Uterus (tissue), 4 donors: Measurements from ENCODE around the gene TSEN15. TPM values are rescaled to one million over a fixed set of nuclear protein-coding genes. Genes with fewer than 3 reads are reported as not detected.

ENCODE experiments used
- DNase-seq, 2 donors: peaks; one replicate each; pipeline ENCODE4 v3.0.0-alpha.2; 2019 to 2020
- H3K27ac ChIP-seq, 2 donors: fragments of 200-600 bp; sonication (generic); 1 replicate in 1 of 2; 2 replicates in 1 of 2; pipeline ENCODE4 v1.5.1; 2016 to 2018
- H3K27me3 ChIP-seq, 2 donors: fragments of 200-600 bp; sonication (generic); one replicate each; pipeline ENCODE4 v1.5.1; 2018 to 2019; ENCODE audit warnings: control low read depth in 1 of 2
- H3K36me3 ChIP-seq, 2 donors: fragments of 200-600 bp; sonication (generic); one replicate each; pipeline ENCODE4 v1.5.1; 2019; ENCODE audit warnings: control low read depth in 1 of 2
- H3K4me1 ChIP-seq, 2 donors: fragments of 200-600 bp; sonication (generic); one replicate each; pipeline ENCODE4 v1.5.1; 2018 to 2019; ENCODE audit warnings: control low read depth in 1 of 2
- H3K4me3 ChIP-seq, 2 donors: fragments of 200-600 bp; sonication (generic); 1 replicate in 1 of 2; 2 replicates in 1 of 2; pipeline ENCODE4 v1.5.1; 2018 to 2019; ENCODE audit warnings: mild to moderate bottlenecking in 1 of 2
- H3K9me3 ChIP-seq, 2 donors: fragments of 200-600 bp; sonication (generic); one replicate each; pipeline ENCODE4 v1.5.1; 2019; ENCODE audit warnings: control low read depth in 1 of 2
- POLR2A ChIP-seq, 2 donors: fragments of 450-650 bp; IDR thresholded peaks; one replicate each; pipeline ENCODE4 v1.6.1; 2016; ENCODE audit warnings: antibody characterized with exemption in 2 of 2, mild to moderate bottlenecking in 1 of 2, moderate library complexity in 1 of 2
- intact Hi-C: fragments of 100-400 bp; cut with DNase I; formaldehyde crosslinking; loops from one replicate; pipeline ENCODE4 v1.15.1; 2023; ENCODE audit warnings: low total_unique reads
- total RNA-seq, 4 donors: library from RNA; depleted of rRNA in 3 of 4; stranded (reverse); fragments of >200 nt in 3 of 4; gene quantifications; one replicate each; pipeline versions ENCODE4 v1.1.0 to v1.2.4, GENCODE V29; 2014 to 2023
- TF ChIP-seq, protein P1 (sequence below), 4 experiments: fragments of 200-600 bp in 2 of 4; fragments of 450-650 bp in 2 of 4; sonication (generic) in 2 of 4; IDR thresholded peaks; one replicate each; pipeline ENCODE4 v1.5.1; 2016 to 2019; ENCODE audit warnings: antibody characterized with exemption in 4 of 4, mild to moderate bottlenecking in 2 of 4, moderate library complexity in 1 of 4
- donor health status: DM: yes; HTN: yes; CAD: no.

Gene TSEN15
- total RNA-seq, 4 donors from 2014 or later = 7.9 to 69.3 (median 29.2) TPM

GRCh38 chr1:184112176-184112948 lies 60.8 kb downstream of the TSEN15 start:
- no peak for DNase-seq
- TF ChIP-seq, protein P1, sequence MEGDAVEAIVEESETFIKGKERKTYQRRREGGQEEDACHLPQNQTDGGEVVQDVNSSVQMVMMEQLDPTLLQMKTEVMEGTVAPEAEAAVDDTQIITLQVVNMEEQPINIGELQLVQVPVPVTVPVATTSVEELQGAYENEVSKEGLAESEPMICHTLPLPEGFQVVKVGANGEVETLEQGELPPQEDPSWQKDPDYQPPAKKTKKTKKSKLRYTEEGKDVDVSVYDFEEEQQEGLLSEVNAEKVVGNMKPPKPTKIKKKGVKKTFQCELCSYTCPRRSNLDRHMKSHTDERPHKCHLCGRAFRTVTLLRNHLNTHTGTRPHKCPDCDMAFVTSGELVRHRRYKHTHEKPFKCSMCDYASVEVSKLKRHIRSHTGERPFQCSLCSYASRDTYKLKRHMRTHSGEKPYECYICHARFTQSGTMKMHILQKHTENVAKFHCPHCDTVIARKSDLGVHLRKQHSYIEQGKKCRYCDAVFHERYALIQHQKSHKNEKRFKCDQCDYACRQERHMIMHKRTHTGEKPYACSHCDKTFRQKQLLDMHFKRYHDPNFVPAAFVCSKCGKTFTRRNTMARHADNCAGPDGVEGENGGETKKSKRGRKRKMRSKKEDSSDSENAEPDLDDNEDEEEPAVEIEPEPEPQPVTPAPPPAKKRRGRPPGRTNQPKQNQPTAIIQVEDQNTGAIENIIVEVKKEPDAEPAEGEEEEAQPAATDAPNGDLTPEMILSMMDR (IDR thresholded peaks at IDR 0.05) = no peak
- TF ChIP-seq POLR2A (IDR thresholded peaks at IDR 0.05) = no peak
- Histone ChIP-seq H3K27ac (no peak overlapping the region), H3K4me3 (no peak overlapping the region), H3K36me3 (no peaks in the 10 kb centered on the region), H3K9me3 (no peaks in the 10 kb centered on the region), H3K27me3 (no peaks in the 10 kb centered on the region), H3K4me1 (no peaks in the 10 kb centered on the region)
- intact Hi-C loops = no loop called here

GRCh38 chr1:184113251-184113650 lies 61.7 kb downstream of the TSEN15 start:
- no peak overlapping the region for H3K27ac ChIP-seq
- H3K27me3 ChIP-seq = no peaks in the 10 kb centered on the region
- no peak for DNase-seq
- H3K36me3 ChIP-seq = no peaks in the 10 kb centered on the region
- H3K4me1 ChIP-seq = no peaks in the 10 kb centered on the region
- no peak overlapping the region for H3K4me3 ChIP-seq
- intact Hi-C loops = no loop called here
- H3K9me3 ChIP-seq = no peaks in the 10 kb centered on the region
- TF ChIP-seq, protein P1 (IDR thresholded peaks at IDR 0.05) = no peak
- TF ChIP-seq POLR2A (IDR thresholded peaks at IDR 0.05) = no peak

DNA sequence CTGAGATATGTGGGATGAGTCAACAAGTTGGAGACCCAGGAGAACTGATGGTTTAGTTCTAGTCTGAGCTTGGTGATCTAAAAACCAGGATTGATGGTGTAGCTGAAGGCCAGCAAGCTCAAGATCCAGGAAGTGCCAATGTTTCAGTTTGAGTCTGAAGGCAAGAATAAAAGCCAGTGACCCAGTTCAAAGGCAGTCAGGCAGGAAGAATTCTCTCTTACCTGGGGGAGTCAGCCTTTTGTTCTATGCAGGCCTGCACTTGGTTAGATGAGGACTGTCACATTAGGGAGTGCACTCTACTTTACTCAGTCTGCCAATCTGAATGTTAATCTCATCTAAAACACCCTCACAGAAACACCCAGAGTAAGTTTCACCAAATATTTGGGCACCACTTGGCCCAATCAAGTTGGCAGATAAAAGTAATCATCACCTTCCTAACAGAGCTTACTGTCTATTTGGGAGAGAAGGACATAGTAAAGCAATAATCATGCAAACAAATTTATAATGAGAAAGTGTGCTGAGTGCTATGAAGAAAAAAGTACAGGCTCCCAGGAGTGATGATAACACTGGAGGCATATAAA lies 63.4 kb downstream of the TSEN15 start:
- H3K36me3 ChIP-seq = no peaks in the 10 kb centered on the region
- H3K9me3 ChIP-seq = no peaks in the 10 kb centered on the region
- no peaks in the 10 kb centered on the region for H3K4me1 ChIP-seq
- no peak overlapping the region for H3K27ac ChIP-seq
- intact Hi-C loops = no loop called here
- TF ChIP-seq, protein P1 (IDR thresholded peaks at IDR 0.05) = no peak
- TF ChIP-seq POLR2A (IDR thresholded peaks at IDR 0.05) = no peak
- DNase-seq = no peak
- no peak overlapping the region for H3K4me3 ChIP-seq
- no peaks in the 10 kb centered on the region for H3K27me3 ChIP-seq

DNA sequence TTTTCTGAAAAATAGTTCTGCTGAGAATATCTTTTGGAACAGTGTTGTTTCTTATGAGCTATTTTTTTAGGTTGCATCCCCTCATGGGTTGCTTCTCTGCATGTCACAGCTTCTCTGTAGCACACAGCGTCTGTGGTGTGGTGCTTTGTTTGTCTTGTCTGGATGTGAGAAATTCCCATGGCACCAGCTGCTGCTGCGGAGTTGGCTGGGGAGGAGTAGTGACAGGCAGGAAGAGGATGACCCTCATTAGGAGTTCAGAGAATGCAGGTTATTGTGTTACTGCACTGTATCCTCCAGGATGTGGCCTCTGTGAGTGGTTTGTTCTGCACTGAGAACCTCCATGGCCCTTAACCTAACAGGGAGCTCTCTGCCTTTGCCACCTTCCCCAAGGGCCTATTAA lies 64.8 kb downstream of the TSEN15 start:
- Histone ChIP-seq H3K27me3 (no peaks in the 10 kb centered on the region), H3K4me3 (no peak overlapping the region), H3K27ac (no peak overlapping the region), H3K36me3 (no peaks in the 10 kb centered on the region), H3K9me3 (no peaks in the 10 kb centered on the region), H3K4me1 (no peaks in the 10 kb centered on the region)
- intact Hi-C loops = no loop called here
- no peak for DNase-seq
- TF ChIP-seq, protein P1 (IDR thresholded peaks at IDR 0.05) = no peak

- H3K27me3 ChIP-seq = no peaks in the 10 kb centered on the region
- no peaks in the 10 kb centered on the region for H3K9me3 ChIP-seq
- H3K4me1 ChIP-seq = no peaks in the 10 kb centered on the region
- DNase-seq = no peak
- no peak overlapping the region for H3K27ac ChIP-seq
- no peak for TF ChIP-seq POLR2A (IDR thresholded peaks at IDR 0.05)
- TF ChIP-seq, protein P1 (IDR thresholded peaks at IDR 0.05) = no peak
- no peaks in the 10 kb centered on the region for H3K36me3 ChIP-seq
- H3K4me3 ChIP-seq = no peak overlapping the region
- intact Hi-C loops = no loop called here
These were observed 66.5 kb downstream of the TSEN15 start for GRCh38 chr1:184118046-184118445.
